Osteoblast (primary cell): ENCODE measurements around the gene CACHD1. TPM values are rescaled to one million over a fixed set of nuclear protein-coding genes. Genes with fewer than 3 reads are reported as not detected.

ENCODE experiments used
- DNase-seq: peaks from one replicate; pipeline ENCODE4 v3.0.0; 2011; ENCODE audit warnings: low spot score, mixed read lengths; ENCODE audit not compliant: insufficient read length; ENCODE audit errors: missing footprints
- H2AFZ ChIP-seq: 2 replicates; pipeline ENCODE4 v1.6.0; 2011; ENCODE audit warnings: mild to moderate bottlenecking, low read length
- H3K27ac ChIP-seq: 2 replicates; pipeline ENCODE4 v1.5.1; 2011; ENCODE audit warnings: mild to moderate bottlenecking, low read depth, low read length, moderate library complexity
- H3K27me3 ChIP-seq: 2 replicates; pipeline ENCODE4 v1.6.0; 2012; ENCODE audit warnings: mild to moderate bottlenecking, control low read depth, inconsistent platforms, low read length, moderate library complexity; ENCODE audit not compliant: insufficient read depth
- H3K36me3 ChIP-seq: 2 replicates; pipeline ENCODE4 v1.5.1; 2011; ENCODE audit warnings: mild to moderate bottlenecking, low read length, control low read depth, moderate library complexity; ENCODE audit not compliant: insufficient read depth
- H3K4me1 ChIP-seq: 2 replicates; pipeline ENCODE4 v1.5.1; 2011; ENCODE audit warnings: mild to moderate bottlenecking, low read length, control low read depth, moderate library complexity; ENCODE audit not compliant: insufficient read depth
- H3K4me2 ChIP-seq: 2 replicates; pipeline ENCODE4 v1.6.0; 2011; ENCODE audit warnings: mild to moderate bottlenecking, low read length; ENCODE audit not compliant: insufficient read depth
- H3K4me3 ChIP-seq: fragments of 200-600 bp; sonication (generic); 3 replicates; pipeline ENCODE4 v1.5.1; 2012; ENCODE audit warnings: mild to moderate bottlenecking, low read length, inconsistent platforms; ENCODE audit not compliant: insufficient read depth
- H3K79me2 ChIP-seq: 2 replicates; pipeline ENCODE4 v1.6.0; 2012; ENCODE audit warnings: mild to moderate bottlenecking, low read length, control low read depth, inconsistent platforms; ENCODE audit not compliant: insufficient read depth
- H3K9me3 ChIP-seq: 2 replicates; pipeline ENCODE4 v1.5.1; 2011; ENCODE audit warnings: low read depth, low read length, control low read depth
- H4K20me1 ChIP-seq: 2 replicates; pipeline ENCODE4 v1.6.0; 2012; ENCODE audit warnings: mild to moderate bottlenecking, low read length, control low read depth; ENCODE audit not compliant: insufficient read depth
- total RNA-seq: library from RNA; depleted of rRNA; stranded (reverse); fragments of >200 nt; gene quantifications from 2 replicates; pipeline ENCODE4 v1.2.3, GENCODE V29; 2012
- TF ChIP-seq, protein P1 (sequence below): IDR thresholded peaks from 2 replicates; pipeline ENCODE4 v1.5.1; 2011; ENCODE audit warnings: mild to moderate bottlenecking, low read depth, low read length, moderate library complexity; ENCODE audit errors: extremely low read depth

The CACHD1 gene
- total RNA-seq, 1 donor: 5.1 TPM

DNA sequence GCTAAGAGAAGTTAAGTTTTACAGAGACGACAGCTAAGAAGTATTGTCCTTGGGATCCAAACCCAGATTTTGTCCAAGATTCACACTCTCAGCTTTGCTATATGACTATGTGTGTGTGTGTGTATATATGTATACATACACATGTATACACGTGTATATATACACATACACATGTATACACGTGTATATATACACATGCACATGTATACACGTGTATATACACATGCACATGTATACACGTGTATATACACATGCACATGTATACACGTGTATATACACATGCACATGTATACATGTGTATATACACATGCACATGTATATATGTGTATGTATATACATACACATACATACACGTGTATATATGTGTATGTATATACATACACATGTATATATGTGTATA is 3.9 kb upstream of the CACHD1 start:
- Histone ChIP-seq H3K4me1 (no peaks in the 10 kb centered on the region), H3K79me2 (no peaks in the 10 kb centered on the region), H3K27me3 (peaks cover 23% of the 10 kb centered on the region), H2AFZ (no peak overlapping the region), H3K4me3 (no peak overlapping the region), H3K36me3 (no peaks in the 10 kb centered on the region), H3K27ac (no peak overlapping the region), H4K20me1 (no peaks in the 10 kb centered on the region), H3K4me2 (no peak overlapping the region), H3K9me3 (no peaks in the 10 kb centered on the region)
- TF ChIP-seq, protein P1, sequence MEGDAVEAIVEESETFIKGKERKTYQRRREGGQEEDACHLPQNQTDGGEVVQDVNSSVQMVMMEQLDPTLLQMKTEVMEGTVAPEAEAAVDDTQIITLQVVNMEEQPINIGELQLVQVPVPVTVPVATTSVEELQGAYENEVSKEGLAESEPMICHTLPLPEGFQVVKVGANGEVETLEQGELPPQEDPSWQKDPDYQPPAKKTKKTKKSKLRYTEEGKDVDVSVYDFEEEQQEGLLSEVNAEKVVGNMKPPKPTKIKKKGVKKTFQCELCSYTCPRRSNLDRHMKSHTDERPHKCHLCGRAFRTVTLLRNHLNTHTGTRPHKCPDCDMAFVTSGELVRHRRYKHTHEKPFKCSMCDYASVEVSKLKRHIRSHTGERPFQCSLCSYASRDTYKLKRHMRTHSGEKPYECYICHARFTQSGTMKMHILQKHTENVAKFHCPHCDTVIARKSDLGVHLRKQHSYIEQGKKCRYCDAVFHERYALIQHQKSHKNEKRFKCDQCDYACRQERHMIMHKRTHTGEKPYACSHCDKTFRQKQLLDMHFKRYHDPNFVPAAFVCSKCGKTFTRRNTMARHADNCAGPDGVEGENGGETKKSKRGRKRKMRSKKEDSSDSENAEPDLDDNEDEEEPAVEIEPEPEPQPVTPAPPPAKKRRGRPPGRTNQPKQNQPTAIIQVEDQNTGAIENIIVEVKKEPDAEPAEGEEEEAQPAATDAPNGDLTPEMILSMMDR: no peak
- no peak for DNase-seq

DNA sequence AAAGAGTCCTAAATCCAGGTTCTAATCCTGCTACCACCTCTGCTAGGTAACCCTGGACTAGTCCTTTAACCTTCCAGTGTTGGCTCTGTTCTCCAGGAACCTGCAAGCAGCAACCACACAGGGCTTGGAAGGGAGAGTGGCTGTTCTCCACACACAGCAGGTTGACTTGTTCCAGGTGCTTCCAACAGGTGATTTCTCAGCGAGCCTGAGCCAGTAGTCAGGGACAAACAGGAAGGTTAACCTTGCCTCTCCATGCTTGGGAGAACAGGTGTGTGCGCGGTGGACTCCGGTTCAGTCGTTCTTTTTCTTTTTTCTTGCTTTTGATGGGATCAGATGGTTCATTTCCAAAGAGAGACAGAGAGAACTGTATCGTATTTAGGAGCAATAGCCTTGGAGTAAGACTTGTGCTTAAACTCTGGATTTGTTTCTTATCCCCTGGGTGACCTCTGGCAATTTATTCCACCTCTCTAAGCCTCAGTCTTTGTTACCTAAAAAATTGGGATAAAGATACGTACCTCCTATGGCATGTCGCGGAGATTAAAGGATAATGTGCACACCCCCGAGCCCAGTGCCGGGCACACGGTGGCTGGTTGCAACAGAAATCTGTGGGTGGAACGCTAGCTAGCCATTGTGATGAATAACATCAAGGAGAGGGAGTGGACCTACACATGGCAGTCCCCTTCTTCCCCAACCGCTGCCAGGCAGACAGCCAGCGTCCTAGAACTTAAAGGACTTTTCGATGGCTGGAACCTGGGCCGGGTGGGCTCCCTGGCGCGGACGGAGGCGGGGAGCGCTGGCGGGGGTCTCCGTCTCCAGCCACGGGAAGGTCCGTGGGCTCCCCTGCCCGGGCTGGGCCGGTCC is 583 bp upstream of the CACHD1 start:
- no peaks in the 10 kb centered on the region for H3K9me3 ChIP-seq

DNA sequence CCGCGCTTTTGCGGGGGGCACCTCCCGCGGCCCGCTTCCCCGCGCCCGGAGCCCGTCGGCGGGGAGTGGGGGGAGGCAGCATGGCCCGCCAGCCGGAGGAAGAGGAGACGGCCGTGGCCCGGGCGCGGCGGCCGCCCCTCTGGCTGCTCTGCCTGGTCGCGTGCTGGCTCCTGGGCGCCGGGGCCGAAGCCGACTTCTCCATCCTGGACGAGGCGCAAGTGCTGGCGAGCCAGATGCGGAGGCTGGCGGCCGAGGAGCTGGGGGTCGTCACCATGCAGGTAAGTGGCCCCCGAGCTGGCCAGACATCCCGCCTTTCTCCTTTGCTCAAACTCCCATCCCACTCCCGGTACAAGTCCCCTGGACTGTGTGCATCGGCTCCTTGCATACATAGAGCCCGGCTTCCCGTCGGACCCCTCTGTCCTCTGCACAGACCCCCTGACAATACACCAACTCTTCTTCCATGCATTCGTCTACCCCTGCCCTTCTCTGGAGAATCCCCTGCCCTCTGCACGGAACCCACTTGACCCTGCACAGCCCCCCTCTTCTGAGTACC is 812 bp downstream of the CACHD1 start:
- Histone ChIP-seq H3K79me2 (peaks cover 4% of the 10 kb centered on the region), H3K4me1 (peaks cover under 1% of the 10 kb centered on the region), H3K27me3 (peaks cover 29% of the 10 kb centered on the region), H3K9me3 (no peaks in the 10 kb centered on the region), H3K36me3 (no peaks in the 10 kb centered on the region), H2AFZ (peak overlapping the region; percentile 88), H3K27ac (no peak overlapping the region), H4K20me1 (peaks cover 3% of the 10 kb centered on the region), H3K4me2 (peak overlapping the region; percentile 89), H3K4me3 (peak overlapping the region; percentile 83)
- DNase-seq: peak; percentile 94
- TF ChIP-seq, protein P1: no peak

More for the DNA sequence above, 583 bp upstream of the CACHD1 start:
- peaks cover 29% of the 10 kb centered on the region for H3K27me3 ChIP-seq
- peak overlapping the region; percentile 83 for H3K4me3 ChIP-seq
- no peak overlapping the region for H3K27ac ChIP-seq
- TF ChIP-seq, protein P1: no peak
- peaks cover 4% of the 10 kb centered on the region for H3K79me2 ChIP-seq
- H3K4me2 ChIP-seq: peak overlapping the region; percentile 89
- H3K36me3 ChIP-seq: no peaks in the 10 kb centered on the region
- H2AFZ ChIP-seq: peak overlapping the region; percentile 85
- H4K20me1 ChIP-seq: peaks cover 3% of the 10 kb centered on the region
- DNase-seq: peak; percentile 85
- H3K4me1 ChIP-seq: no peaks in the 10 kb centered on the region
